GM12878 (cell line): ENCODE measurements around the gene ABR. TPM values are rescaled to one million over a fixed set of nuclear protein-coding genes. Genes with fewer than 3 reads are reported as not detected.
A peak's percentile ranks its signal among the peaks of the same experiment; 100 is the strongest.

Experiments used
- ATAC-seq: fragments of 200-7000 bp; cut with Tn5 transposase; 3 replicates; pipeline ENCODE4 v1.9.1; 2020; ENCODE audit warnings: mild to moderate bottlenecking, moderate library complexity
- BruUV-seq: library from RNA; stranded (reverse); fragments of 400-500 nt; replicated peaks from 2 replicates; lab custom pipeline; 2021; lab: Mats Ljungman, UMichigan
- CTCF ChIA-PET: fragments of 300-600 bp; sonication (Branson Sonifier 250); formaldehyde crosslinking; extraction: SDS; loops from one replicate; lab custom pipeline; 2021; ENCODE audit warnings: inconsistent platforms; lab: Yijun Ruan, JAX
- POLR2A ChIA-PET: fragments of 350-600 bp; formaldehyde crosslinking; extraction: SDS; loops from one replicate; lab custom pipeline; 2021; ENCODE audit warnings: inconsistent platforms; lab: Charles Lee
- RAD21 ChIA-PET: fragments of 300-600 bp; sonication (Branson Sonifier 250); formaldehyde crosslinking; loops from one replicate; lab custom pipeline; 2023; ENCODE audit warnings: antibody characterized with exemption; ENCODE audit not compliant: unreplicated experiment; lab: Charles Lee
- SMC1A ChIA-PET: fragments of 300-600 bp; sonication (Branson Sonifier 250); formaldehyde crosslinking; loops from one replicate; lab custom pipeline; 2023; ENCODE audit not compliant: unreplicated experiment, uncharacterized antibody; lab: Charles Lee
- DNase-seq: peaks from one replicate; pipeline ENCODE4 v3.0.0-alpha.2; 2011; ENCODE audit warnings: low read depth, low spot score
- FAIRE-seq: peaks from 3 replicates; lab custom pipeline; 2011; peaks lifted over from hg19 to GRCh38; lab: Jason Lieb, UNC
- H2AFZ ChIP-seq: 2 replicates; pipeline ENCODE4 v1.6.0; 2011; ENCODE audit warnings: low read depth, low read length, control low read depth; ENCODE audit not compliant: control insufficient read depth
- H3K27ac ChIP-seq: 2 replicates; pipeline ENCODE4 v1.5.1; 2011; ENCODE audit warnings: control low read depth; ENCODE audit not compliant: control insufficient read depth, insufficient read depth
- H3K27me3 ChIP-seq, 2 experiments: replicated peaks in 1 of 2; 2 replicates each; pipeline versions ENCODE4 v1.6.0 to v1.6.1; 2011; ENCODE audit warnings: low read length in 1 of 2; ENCODE audit not compliant: control insufficient read depth in 2 of 2, insufficient read depth in 2 of 2
- H3K36me3 ChIP-seq, 2 experiments: 2 replicates each; pipeline ENCODE4 v1.5.1; 2011; ENCODE audit warnings: low read length in 1 of 2; ENCODE audit not compliant: control insufficient read depth in 2 of 2, insufficient read depth in 2 of 2
- H3K4me1 ChIP-seq: 2 replicates; pipeline ENCODE4 v1.6.1; 2011; ENCODE audit warnings: mild to moderate bottlenecking, low read length, moderate library complexity, mixed read lengths; ENCODE audit not compliant: control insufficient read depth, insufficient read depth
- H3K4me2 ChIP-seq: 2 replicates; pipeline ENCODE4 v1.6.0; 2011; ENCODE audit warnings: control low read depth; ENCODE audit not compliant: control insufficient read depth, insufficient read depth
- H3K4me3 ChIP-seq: fragments of 200-600 bp; sonication (generic); 2 replicates; pipeline ENCODE4 v1.5.1; 2016
- H3K79me2 ChIP-seq: 2 replicates; pipeline ENCODE4 v1.6.0; 2011; ENCODE audit warnings: low read length; ENCODE audit not compliant: control insufficient read depth, insufficient read depth
- H3K9ac ChIP-seq: 2 replicates; pipeline ENCODE4 v1.8.0; 2011; ENCODE audit warnings: low read length, control low read depth, mixed read lengths; ENCODE audit not compliant: control insufficient read depth, insufficient read depth
- H3K9me3 ChIP-seq: replicated peaks from 3 replicates; pipeline ENCODE4 v1.5.1; 2011; ENCODE audit warnings: mild to moderate bottlenecking, low read length; ENCODE audit not compliant: control insufficient read depth, insufficient read depth
- H4K20me1 ChIP-seq: 2 replicates; pipeline ENCODE4 v1.6.0; 2011; ENCODE audit not compliant: control insufficient read depth, insufficient read depth
- CBFB ChIP-seq: IDR thresholded peaks from 2 replicates; pipeline ENCODE4 v1.6.1; 2016; ENCODE audit warnings: antibody characterized with exemption, low read depth
- ETV6 ChIP-seq, 2 experiments: fragments of 450-650 bp in 1 of 2; IDR thresholded peaks in 1 of 2; conservative IDR thresholded peaks in 1 of 2; 2 replicates each; pipeline ENCODE4 v1.6.1; 2014; ENCODE audit warnings: antibody characterized with exemption in 1 of 2, borderline replicate concordance in 1 of 2, low read depth in 1 of 2, mild to moderate bottlenecking in 1 of 2, moderate library complexity in 1 of 2
- FOXK2 ChIP-seq: fragments of 450-650 bp; IDR thresholded peaks from 2 replicates; pipeline ENCODE4 v1.6.1; 2017; ENCODE audit warnings: mild to moderate bottlenecking, moderate library complexity
- GABPA ChIP-seq: IDR thresholded peaks from 2 replicates; pipeline ENCODE4 v1.6.1; 2014; ENCODE audit warnings: antibody characterized with exemption, low read depth, mild to moderate bottlenecking, inconsistent platforms
- HCFC1 ChIP-seq: fragments of 150-350 bp; IDR thresholded peaks from 2 replicates; pipeline ENCODE4 v1.6.1; 2014; ENCODE audit warnings: low read length
- KAT2A ChIP-seq: conservative IDR thresholded peaks from 2 replicates; pipeline ENCODE4 v1.6.1; 2011; ENCODE audit warnings: low read depth, low read length; ENCODE audit not compliant: control insufficient read depth
- NBN ChIP-seq: fragments of 450-650 bp; IDR thresholded peaks from 2 replicates; pipeline ENCODE4 v1.6.1; 2016
- NR2C1 ChIP-seq: fragments of 450-650 bp; IDR thresholded peaks from 2 replicates; pipeline ENCODE4 v1.6.1; 2017; ENCODE audit warnings: antibody characterized with exemption, mild to moderate bottlenecking, moderate library complexity
- RFX5 ChIP-seq: IDR thresholded peaks from 2 replicates; pipeline ENCODE4 v1.6.1; 2011; ENCODE audit warnings: low read depth, low read length, improper control_type of control experiment
- SMAD5 ChIP-seq: IDR thresholded peaks from 2 replicates; pipeline ENCODE4 v1.6.1; 2016; ENCODE audit warnings: antibody characterized with exemption, low read depth
- SMARCA5 ChIP-seq: fragments of 450-650 bp; IDR thresholded peaks from 2 replicates; pipeline ENCODE4 v1.6.1; 2017; ENCODE audit warnings: mild to moderate bottlenecking
- SREBF2 ChIP-seq: IDR thresholded peaks from 2 replicates; pipeline ENCODE4 v1.6.1; 2012; ENCODE audit warnings: mild to moderate bottlenecking, low read length
- WGBS: methylation state at CpG from one replicate; pipeline ENCODE4 v1.1.6; 2016; ENCODE audit warnings: low lambda C conversion rate; ENCODE audit not compliant: insufficient replicate concordance, insufficient coverage; ENCODE audit errors: missing lambda C conversion rate; 5-methylcytosine and 5-hydroxymethylcytosine counted together
- in situ Hi-C: fragments of 300-500 bp; cut with MboI; formaldehyde crosslinking; loops from 9 replicates; pipeline ENCODE4 v1.14.3; 2018; ENCODE audit warnings: mixed read lengths
- intact Hi-C: fragments of 100-400 bp; cut with micrococcal nuclease; formaldehyde crosslinking; loops from one replicate; pipeline ENCODE4 v1.14.2; 2022; ENCODE audit not compliant: unreplicated experiment
- polyA plus RNA-seq, 11 experiments: library from polyadenylated mRNA; depleted of rRNA in 4 of 11; unstranded in 6 of 11; stranded (reverse) in 5 of 11; fragments of >200 nt; fragmentation: Nextera tagmentation in 4 of 11; fragmentation: Illumina TruSeq in 1 of 11; extraction: Ambion mirVana in 4 of 11; extraction: Trizol in 1 of 11; gene quantifications; 1 replicate in 1 of 11; 2 replicates in 10 of 11; pipeline versions ENCODE4 v1.2.1 to v1.2.3, GENCODE V29; 2011 to 2016; ENCODE audit warnings: inconsistent platforms in 2 of 11, missing spikeins in 2 of 11, low read depth in 1 of 11
- total RNA-seq, 4 experiments: library from RNA; depleted of rRNA in 3 of 4; stranded (reverse); fragments of >200 nt in 3 of 4; fragmentation: Illumina TruSeq in 1 of 4; extraction: Trizol in 1 of 4; gene quantifications; 2 replicates each; pipeline versions ENCODE4 v1.2.1 to v1.2.3, GENCODE V29; 2013 to 2021
- TF ChIP-seq, protein P1 (sequence below): fragments of 450-650 bp; formaldehyde crosslinking; IDR thresholded peaks from 2 replicates; pipeline ENCODE4 v1.4.0; 2022; ENCODE audit warnings: mild to moderate bottlenecking, moderate library complexity
- TF ChIP-seq, protein P2 (sequence below): fragments of 450-650 bp; IDR thresholded peaks from 2 replicates; pipeline ENCODE4 v1.6.1; 2017; ENCODE audit warnings: mild to moderate bottlenecking, low read depth, inconsistent platforms; ENCODE audit not compliant: poor library complexity, severe bottlenecking
- TF ChIP-seq, protein P3 (sequence below): fragments of 450-650 bp; IDR thresholded peaks from 2 replicates; pipeline ENCODE4 v1.6.1; 2017; ENCODE audit warnings: mild to moderate bottlenecking

Gene ABR
- total and polyA plus RNA-seq, 10 of the 15 experiments (the other 5 are each of a cell fraction or from before 2014, with no cell fraction given) = 1.4 to 112 (median 30.0) TPM

- TF ChIP-seq ETV6 (conservative IDR thresholded peaks at IDR 0.05 in 1 of 2, IDR thresholded peaks at IDR 0.05 in 1 of 2; ENCODE audit: borderline replicate concordance in 1 of 2, low read depth in 1 of 2) = no peak
- TF ChIP-seq, protein P1, sequence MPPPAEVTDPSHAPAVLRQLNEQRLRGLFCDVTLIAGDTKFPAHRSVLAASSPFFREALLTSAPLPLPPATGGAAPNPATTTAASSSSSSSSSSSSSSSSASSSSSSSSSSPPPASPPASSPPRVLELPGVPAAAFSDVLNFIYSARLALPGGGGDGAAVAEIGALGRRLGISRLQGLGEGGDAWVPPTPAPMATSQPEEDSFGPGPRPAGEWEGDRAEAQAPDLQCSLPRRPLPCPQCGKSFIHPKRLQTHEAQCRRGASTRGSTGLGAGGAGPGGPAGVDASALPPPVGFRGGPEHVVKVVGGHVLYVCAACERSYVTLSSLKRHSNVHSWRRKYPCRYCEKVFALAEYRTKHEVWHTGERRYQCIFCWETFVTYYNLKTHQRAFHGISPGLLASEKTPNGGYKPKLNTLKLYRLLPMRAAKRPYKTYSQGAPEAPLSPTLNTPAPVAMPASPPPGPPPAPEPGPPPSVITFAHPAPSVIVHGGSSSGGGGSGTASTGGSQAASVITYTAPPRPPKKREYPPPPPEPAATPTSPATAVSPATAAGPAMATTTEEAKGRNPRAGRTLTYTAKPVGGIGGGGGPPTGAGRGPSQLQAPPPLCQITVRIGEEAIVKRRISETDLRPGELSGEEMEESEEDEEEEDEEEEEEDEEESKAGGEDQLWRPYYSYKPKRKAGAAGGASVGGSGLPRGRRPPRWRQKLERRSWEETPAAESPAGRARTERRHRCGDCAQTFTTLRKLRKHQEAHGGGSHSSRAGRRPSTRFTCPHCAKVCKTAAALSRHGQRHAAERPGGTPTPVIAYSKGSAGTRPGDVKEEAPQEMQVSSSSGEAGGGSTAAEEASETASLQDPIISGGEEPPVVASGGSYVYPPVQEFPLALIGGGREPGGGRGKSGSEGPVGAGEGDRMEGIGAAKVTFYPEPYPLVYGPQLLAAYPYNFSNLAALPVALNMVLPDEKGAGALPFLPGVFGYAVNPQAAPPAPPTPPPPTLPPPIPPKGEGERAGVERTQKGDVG (CRISPR knock-in tag) = no peak
Measured at GRCh38 chr17:1000597-1001461, 179.0 kb downstream of the ABR start (continued).

DNA sequence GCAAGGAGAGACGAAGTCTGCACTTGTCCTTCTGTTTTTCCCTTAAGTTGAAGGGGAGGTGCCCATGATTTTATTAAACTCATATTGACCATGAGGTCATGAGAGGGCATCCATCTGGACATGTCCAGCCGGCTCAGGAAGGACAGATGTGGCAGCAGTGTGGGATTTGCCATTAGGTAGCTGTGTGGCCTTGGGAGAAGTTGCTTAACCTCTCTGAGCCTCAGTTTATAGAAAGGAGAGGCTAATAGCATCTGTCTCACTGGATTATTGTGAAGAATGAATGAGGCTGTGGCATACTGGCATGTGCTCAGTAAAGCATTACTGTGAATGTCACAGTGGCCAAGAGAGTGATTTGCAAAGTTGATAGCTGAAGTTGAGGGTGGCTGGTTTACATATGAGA, 181.7 kb downstream of the ABR start:
- DNase-seq (no peak), FAIRE-seq (no peak), ATAC-seq (no peak)
- in situ Hi-C loops (no loop called here), intact Hi-C loops (loop anchor here (5.0 kb wide), 1 partner anchor 216 kb away; the partner anchor contains the start of genes GLOD4 and MRM3)
- RAD21 ChIA-PET = interaction anchor here (1.3 kb wide), 1 partner anchor 586 kb away, joined by 4 read pairs; no protein-coding TSS in a partner anchor
- H3K4me3 ChIP-seq = peak overlapping the region; percentile 79
- SMC1A ChIA-PET = no interaction called here
- CTCF ChIA-PET = interaction anchor here (2.9 to 3.3 kb wide), 2 partner anchors 18 to 58 kb away, joined by 15 to 25 read pairs; partner anchors contain the start of gene NXN
- no peak overlapping the region for H2AFZ ChIP-seq
- WGBS = 19% methylated on average over 2 of the region's 2 CpGs
- BruUV-seq = no TSS peak
- no peaks in the 10 kb centered on the region for H4K20me1 ChIP-seq
- H3K4me2 ChIP-seq = peak overlapping the region; percentile 90
- peaks cover 5% of the 10 kb centered on the region for H3K9me3 ChIP-seq
- peak overlapping the region; percentile 72; the same call in 1 of the 2 replicates for H3K9ac ChIP-seq
- H3K27ac ChIP-seq = no peak overlapping the region
- H3K4me1 ChIP-seq = peaks cover 6% of the 10 kb centered on the region; the same call in 1 of the 2 replicates
- POLR2A ChIA-PET = interaction anchor here (1.0 kb wide), 1 partner anchor 18 kb away, joined by 3 read pairs; the partner anchor contains the start of gene NXN
- H3K79me2 ChIP-seq = peaks cover 16% of the 10 kb centered on the region
- peaks cover 7 to 9% of the 10 kb centered on the region in 2 experiments; a peak in 3 of 4 replicates for H3K36me3 ChIP-seq
- no peaks in the 10 kb centered on the region for H3K27me3 ChIP-seq
- TF ChIP-seq NR2C1 = no peak
- no peak for TF ChIP-seq FOXK2
- no peak for TF ChIP-seq KAT2A
- no peak for TF ChIP-seq SMARCA5
- TF ChIP-seq HCFC1 = no peak
- TF ChIP-seq, protein P2, sequence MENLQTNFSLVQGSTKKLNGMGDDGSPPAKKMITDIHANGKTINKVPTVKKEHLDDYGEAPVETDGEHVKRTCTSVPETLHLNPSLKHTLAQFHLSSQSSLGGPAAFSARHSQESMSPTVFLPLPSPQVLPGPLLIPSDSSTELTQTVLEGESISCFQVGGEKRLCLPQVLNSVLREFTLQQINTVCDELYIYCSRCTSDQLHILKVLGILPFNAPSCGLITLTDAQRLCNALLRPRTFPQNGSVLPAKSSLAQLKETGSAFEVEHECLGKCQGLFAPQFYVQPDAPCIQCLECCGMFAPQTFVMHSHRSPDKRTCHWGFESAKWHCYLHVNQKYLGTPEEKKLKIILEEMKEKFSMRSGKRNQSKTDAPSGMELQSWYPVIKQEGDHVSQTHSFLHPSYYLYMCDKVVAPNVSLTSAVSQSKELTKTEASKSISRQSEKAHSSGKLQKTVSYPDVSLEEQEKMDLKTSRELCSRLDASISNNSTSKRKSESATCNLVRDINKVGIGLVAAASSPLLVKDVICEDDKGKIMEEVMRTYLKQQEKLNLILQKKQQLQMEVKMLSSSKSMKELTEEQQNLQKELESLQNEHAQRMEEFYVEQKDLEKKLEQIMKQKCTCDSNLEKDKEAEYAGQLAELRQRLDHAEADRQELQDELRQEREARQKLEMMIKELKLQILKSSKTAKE = no peak
- TF ChIP-seq CBFB = no peak
- no peak for TF ChIP-seq GABPA
- TF ChIP-seq SREBF2 = no peak
- no peak for TF ChIP-seq SMAD5
- no peak for TF ChIP-seq NBN
- TF ChIP-seq RFX5 = no peak
- TF ChIP-seq, protein P3, sequence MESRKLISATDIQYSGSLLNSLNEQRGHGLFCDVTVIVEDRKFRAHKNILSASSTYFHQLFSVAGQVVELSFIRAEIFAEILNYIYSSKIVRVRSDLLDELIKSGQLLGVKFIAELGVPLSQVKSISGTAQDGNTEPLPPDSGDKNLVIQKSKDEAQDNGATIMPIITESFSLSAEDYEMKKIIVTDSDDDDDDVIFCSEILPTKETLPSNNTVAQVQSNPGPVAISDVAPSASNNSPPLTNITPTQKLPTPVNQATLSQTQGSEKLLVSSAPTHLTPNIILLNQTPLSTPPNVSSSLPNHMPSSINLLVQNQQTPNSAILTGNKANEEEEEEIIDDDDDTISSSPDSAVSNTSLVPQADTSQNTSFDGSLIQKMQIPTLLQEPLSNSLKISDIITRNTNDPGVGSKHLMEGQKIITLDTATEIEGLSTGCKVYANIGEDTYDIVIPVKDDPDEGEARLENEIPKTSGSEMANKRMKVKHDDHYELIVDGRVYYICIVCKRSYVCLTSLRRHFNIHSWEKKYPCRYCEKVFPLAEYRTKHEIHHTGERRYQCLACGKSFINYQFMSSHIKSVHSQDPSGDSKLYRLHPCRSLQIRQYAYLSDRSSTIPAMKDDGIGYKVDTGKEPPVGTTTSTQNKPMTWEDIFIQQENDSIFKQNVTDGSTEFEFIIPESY = no peak
